ENCODE data around the gene ARHGAP31.

The ARHGAP31 gene

DNA sequence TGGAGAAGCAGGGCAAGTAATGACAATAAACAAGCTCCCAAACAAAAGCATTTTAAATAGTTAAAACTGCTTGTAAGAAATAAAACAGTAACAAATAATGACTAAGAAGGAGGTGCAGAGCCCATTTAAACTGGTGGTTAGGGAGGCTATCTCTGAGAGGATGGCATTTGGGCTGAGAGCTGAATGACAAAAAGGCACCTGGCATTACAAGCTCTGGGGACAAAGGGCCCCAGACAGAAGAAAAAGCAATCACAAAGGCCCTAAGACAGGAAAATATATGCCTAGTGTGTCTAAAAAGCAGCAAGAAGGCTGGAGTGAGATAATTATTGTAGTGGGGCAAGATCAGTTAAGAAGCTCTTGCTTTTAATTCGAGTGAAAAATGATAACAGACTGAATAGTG is 159.6 kb downstream of the ARHGAP31 start:
- no peak for DNase-seq

DNA sequence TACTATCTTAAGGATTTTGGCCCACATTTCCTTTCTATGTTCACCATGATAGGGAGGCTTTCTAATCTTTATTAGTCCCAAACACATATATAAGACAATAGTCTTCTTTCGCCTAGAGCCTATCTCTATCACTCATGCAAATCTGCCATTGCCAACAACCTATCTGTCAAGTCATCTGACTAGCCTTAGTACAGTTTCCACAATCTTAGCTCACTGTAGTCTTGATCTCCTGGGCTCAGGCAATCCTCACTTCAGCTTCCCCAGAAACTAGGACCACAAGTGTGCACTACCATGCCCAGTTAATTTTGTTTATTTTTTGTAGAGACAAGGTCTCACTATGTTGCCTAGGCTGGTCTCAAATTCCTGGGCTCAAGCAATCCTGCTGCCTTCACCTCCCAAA is 162.3 kb downstream of the ARHGAP31 start:
- no peak for DNase-seq

DNA sequence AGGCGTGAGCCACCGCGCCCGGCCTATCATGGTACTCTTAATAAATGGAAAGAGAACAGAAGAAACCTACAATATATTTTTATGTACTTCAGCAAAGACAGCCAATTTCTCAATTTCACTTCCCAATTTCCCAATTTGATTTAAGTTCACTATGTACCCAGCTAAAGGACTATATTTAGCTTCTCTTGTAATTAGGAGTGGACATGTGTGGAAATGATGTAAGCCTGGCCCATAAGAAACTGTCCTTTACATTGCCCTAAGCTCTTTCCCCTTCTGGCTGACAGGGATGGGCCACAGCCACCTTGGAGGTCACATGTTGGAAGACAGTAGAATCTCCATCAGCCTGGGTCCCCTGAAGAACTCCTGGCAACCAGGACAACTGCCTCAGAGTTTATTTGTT is 163.1 kb downstream of the ARHGAP31 start:
- no peak for DNase-seq

DNA sequence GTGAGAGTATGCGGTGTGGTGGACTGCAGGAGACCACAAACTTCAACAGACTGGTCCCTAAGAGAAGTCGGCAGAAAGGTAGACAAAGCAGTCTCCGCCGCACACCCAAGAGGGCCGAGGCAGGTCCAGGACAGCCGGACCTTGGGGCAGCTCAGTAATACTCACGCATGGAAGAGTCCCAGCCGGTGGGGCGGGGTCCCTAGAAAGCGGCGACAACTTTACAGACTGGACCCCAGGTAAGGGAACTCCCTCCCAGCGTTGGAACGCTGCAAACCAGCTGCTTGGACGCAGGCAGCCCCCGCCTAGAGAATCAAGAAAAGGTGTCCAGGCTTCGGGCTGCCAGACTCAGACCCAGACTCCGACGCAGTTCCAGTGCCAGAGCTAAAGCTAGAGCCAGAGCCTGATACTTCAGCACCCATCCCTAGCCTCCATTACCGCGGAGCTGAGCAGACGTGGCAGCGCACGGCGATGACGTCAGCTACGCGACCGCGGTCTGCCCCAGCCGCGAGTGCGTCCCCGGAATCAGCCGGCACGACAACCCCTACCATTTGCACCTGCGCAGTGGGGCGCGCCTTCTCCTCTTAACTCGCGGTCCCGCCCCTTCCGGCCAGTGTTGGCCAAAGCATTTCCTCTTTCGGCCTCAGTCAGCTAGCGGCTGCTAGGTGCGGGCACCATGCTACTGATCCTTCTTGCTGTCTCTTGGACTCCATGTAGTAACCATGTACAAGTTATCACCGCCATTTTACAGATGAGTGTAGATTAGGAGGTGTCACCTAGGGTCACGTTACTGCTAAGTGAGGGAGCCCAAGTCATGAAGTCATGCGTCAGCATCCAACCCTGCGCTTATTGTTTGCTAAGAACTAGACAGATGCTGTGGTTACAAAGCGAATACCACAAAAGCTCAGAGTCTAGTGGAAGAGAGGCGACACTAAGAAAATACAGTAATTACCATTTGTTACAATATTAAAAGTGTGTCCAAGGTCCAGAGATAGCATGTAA is 169.3 kb downstream of the ARHGAP31 start, which contains the start of gene TMEM39A:
TMEM39A (minus strand) TSS at position 445 of the 999 bp plus-strand sequence. CDS start 1,541 bp downstream, outside the sequence.
- DNase-seq: peak; percentile 99

DNA sequence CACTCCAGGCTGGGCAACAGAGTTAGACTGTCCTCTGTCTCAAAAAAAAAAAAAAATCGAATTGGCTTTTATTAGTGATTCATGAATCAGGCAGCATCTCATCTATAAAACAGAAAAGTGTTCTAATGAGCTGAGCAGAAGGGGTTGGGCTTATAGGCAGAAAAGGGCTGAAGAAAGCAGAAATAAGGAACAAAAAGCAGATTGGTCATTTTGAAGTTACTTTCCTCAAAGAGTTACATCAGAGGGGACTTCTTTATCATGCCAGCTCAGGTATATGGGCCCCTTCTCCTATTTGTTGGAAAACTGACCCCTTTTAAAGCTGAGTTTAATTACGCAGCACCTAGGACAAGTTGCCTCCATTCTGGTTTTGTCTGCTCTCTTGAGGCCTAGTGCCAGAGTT is 173.9 kb downstream of the ARHGAP31 start:
- DNase-seq: no peak

DNA sequence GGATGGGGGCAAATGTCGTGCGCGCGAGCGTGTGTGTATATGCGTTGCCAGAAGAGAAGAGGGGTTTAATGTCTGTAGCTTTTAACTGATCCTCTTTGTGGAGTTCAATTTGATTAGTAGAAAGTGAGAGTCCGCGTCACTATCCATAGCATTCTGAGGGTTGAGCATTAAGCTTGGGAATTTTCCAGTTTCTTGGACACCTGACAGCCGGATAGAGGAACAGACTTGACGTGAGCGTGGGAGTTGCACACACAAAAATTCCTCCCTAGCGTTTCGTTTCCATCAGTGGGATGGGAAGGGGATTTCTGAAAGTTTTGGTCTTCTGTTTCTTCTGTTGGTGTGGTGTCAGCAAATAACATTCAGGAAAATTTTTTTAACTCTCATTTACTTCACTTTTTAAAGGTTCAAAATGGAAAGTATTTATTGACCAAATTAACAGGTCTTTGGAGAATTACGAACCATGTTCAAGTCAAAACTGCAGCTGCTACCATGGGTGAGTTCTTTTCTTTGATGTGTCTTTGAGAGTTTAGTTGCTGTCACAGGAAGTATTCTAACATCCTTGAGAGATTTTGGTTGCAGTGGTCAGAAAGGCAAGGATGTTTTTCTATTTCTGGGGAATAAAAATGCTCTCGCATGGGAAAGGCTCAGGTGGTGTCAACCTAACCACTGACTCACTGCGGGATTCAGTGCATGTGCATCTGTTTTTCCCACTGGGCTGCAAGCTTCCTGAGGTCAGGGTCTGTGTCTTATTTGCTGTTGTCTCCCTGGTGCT is 175.4 kb downstream of the ARHGAP31 start:
- no peak for DNase-seq

Measured in NK-92 treated with Interleukin-12 subunit alpha and Interleukin-12 subunit beta, amount 100 ng/mL, for 24 hours (cell line).